ENCODE measurements around the gene COL3A1.

Gene COL3A1

DNA sequence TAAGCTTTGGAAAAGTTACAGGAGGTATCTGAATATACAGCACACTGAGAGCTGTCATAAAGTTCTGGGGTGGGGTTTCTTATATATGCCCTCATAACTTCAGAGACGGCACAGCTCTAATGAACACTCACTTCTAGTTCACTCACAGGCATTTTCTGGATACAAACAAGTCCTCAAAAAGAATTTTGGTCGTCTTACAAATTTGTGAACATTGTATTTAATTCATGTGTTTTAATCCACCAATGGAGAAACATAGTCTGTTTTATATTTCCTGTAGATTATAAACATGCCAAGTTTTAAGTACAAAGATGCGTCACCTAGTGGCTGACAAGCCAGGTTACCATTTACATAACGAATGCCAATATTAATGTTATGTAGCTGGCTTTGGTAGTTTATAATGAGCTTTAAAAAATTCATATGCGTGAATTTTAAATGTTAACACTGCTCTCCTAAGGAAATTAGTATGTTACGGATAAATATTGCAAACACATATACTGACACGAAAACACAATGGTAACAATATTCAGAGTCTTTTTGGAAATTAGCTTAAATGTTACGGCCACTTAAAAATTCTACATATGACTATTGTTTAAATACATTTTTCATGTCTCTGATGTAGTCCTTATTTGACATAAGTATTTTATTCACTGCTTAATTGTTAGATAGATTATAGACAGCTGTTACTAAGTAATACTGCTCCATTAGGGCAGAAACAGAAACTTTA, 2.5 kb downstream of the COL3A1 start:
- peak; percentile 75 for DNase-seq

DNA sequence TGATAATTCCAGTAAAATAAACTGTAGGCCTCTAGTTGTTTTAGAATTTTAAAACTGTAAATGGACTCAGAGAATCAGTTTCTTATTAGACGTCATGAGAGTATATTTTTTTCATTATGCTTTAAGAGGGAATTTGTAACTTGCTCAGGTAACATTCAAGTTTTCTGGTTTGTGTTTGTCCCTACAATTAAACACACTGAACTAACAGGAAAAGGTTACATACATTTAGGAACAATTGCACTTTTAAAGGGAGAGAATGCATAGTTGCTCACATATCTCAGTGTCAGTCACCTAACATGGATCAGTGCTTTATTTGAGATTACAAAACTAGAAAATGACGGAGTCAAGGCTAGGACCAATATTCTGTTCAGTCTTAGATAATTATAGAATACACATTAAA, 3.1 kb downstream of the COL3A1 start:
- no peak for DNase-seq

DNA sequence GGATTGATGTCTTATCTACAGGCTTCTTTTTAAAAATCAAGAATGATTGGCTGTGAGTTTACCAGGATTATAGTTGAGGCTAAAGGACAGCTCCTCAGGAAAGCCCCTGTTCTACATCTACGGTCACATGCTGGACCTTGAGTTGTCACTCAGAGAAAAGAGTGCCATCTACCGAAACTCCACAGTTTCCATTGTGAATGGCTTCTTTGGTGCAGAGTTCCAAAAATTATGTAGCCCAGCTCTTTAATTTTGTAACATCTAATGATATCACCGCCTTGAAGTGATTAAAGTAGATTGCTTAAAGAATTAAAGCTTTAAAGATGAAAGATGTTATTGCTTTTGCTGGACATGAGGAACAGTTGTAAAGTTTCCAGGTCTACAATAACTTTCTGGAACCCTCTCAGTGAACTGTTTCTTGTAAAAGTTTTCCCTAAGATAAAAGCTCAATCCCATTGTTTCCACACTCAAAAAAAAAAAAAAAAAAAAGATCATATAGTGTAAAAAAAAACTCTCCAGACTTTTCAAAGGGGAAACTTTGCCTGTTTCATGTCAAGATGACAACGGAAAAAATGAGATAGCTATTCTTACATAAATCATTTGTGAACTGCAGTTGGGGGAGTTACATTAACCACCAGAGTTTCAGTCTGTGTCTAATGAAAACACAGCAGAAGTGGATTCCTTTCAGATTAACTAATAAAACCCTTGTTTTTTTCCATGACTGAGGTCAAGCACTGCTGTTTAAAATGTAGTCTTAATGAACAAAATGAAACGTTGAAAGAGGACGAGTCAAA, 4.3 kb downstream of the COL3A1 start:
- peak; percentile 94 for DNase-seq

DNA sequence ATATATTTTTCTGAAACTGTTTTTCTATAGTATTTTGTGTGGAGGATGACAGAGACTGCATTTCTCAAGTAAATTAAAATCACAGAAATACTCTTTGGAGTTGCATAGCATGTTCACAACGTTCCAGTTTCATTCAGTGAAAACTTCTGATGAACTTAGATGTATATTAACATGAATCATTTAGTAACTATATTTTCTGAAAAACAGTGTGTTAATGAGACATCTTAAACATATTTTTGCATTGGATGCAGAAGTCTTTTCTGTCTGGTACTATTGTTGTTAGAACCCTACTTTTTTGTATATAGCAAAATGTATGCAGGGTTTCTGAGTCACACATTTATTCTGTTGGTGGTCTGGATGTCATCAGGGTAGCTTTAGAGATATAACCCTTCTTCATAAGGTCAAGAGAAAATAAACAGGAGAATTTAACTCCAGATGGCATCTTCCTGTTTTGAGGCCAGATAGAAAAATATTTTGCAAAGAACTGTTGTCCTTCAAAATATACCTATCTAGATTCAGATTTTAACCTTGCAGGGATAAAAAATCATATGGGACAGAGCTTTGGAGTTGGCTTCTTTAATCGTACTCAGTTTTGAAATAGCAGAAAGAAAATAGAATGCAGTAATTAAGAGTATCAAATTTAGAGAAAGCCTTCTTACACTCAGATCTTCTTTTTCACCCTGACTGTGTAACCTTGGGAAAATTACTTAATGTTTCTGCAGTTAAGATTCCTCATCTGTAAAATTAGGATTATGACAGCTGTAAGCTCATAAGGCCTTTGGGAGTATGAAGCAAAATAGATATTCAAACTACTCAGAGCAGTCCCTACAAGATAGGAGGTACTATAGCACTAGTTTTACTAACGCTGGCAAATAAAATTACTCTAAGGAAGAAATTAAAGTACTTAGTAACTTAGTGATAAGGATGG, 5.3 kb downstream of the COL3A1 start:
- DNase-seq, result peak; percentile 54

DNA sequence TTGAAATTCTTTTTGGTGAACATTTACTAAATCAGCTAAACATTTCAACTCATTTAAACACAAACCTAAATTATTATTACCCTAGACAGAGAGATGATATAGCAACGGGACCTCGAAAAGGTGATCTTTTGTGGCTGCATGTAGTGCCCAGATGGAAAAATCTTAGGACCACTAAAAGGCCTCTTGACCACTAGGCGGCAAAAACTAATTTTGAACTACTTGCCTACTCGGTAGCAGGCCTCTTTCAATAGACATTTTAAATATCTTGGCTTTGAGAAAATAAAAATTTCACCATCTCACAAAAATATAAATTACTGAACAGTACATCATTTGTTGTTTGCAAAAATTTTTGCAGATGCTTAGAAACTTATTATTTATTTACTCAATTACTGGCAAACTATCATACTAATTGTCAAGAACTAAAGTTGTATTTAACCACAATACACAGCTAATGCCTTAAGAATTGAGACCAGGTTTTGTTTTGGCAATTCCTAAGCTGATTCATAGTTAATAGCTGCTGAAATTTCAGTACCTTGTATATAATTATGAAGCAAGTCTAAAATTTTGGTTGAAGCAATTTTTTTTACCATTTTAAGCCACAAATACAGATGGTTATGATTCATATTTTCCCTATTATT, 9.4 kb downstream of the COL3A1 start:
- DNase-seq, result peak; percentile 81

DNA sequence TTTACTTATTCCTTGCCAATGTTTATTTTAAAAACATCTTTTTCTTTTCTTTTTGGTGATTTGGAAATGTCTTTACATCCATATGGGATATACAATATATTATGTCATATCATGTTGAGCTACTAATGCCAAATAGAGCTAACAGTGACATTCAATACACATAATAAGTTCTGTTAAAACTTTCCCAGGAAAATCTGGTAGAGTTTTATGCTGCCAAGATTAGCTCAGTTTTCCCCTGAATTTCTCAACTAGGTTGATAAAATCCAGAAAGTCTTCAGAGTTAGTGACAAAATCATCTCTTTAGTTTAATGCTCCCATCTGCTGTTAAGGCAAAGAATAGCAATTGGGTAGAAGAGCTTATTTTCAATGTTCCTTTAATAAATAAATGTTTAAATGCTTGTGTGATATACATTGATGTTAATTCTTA, 9.9 kb downstream of the COL3A1 start:
- DNase-seq, result peak; percentile 77

DNA sequence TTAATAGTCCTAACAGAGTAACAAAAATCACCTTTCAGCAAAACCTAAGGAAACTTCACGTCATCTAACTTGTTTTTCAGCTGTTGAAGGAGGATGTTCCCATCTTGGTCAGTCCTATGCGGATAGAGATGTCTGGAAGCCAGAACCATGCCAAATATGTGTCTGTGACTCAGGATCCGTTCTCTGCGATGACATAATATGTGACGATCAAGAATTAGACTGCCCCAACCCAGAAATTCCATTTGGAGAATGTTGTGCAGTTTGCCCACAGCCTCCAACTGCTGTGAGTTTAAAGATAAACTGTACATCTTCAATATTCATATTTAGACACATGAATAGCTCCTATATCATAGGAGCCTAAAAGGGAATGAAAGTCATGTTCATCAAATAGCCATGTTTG, 10.5 kb downstream of the COL3A1 start:
- peak; percentile 94 for DNase-seq

DNA sequence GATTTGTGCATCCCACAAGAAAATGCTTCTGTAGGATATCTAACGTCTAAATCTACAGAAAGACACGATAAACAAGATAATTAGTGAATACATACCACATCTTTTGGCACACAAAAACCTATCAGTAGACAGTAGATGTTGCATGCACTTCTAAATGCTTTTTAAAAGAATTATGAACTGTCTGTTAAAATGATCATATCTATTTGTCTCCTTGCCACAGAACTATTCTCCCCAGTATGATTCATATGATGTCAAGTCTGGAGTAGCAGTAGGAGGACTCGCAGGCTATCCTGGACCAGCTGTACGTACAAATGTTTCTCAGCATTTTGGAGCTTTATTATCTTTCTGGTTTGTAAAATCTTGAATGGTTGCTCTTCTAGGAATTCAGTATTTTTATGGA, 12.7 kb downstream of the COL3A1 start:
- peak; percentile 85 for DNase-seq

DNA sequence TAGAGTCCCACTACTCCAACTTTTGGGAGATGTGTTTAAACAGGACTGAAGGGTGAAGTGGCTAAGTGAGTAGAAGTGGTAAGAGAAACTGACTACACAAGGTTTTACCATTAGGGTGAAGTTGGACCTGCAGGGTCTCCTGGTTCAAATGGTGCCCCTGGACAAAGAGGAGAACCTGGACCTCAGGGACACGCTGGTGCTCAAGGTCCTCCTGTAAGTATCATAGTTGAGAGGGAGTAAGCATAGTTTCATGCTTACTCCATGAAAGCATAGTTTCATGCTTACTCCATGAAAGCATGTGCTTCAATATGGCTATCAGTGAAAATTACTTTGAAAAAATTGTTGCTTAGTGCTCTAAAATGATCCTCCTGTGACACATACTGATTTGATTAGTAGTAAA, 19.1 kb downstream of the COL3A1 start:
- DNase-seq, result no peak

DNA sequence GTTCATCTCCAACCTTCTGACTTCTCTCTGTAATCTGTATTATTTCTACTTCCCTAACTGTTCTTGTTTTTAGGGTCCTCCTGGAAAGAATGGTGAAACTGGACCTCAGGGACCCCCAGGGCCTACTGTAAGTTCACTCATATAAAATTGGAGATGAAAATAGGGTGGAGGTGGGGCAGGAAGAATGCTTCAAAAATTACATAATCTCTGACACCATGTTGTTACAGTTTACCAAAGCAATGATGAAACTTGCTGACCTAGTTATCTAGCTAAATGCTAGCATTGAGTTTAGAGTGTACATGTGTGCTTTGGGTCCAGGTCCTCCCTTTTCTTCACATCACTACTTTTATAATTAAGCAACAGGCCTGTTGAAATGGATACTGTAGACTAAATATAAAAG, 23.1 kb downstream of the COL3A1 start:
- no peak for DNase-seq

DNA sequence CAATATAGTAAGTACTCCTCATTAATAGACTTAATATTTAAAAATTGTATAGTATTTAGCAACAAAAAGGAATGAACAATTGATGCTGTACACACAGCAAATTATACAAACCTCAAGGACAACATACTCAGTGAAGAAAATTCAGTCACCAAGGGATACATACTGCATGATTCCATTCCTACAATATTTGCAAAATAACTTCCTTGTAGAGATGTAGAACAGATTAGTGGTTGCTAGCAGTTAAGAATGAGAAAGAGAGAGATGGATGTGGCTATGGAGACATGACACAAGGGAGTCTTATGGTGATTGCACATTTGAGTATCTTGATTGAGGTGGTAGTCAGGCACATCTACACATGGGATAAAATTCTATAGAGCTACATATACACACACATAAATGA, 26.0 kb downstream of the COL3A1 start:
- no peak for DNase-seq

DNA sequence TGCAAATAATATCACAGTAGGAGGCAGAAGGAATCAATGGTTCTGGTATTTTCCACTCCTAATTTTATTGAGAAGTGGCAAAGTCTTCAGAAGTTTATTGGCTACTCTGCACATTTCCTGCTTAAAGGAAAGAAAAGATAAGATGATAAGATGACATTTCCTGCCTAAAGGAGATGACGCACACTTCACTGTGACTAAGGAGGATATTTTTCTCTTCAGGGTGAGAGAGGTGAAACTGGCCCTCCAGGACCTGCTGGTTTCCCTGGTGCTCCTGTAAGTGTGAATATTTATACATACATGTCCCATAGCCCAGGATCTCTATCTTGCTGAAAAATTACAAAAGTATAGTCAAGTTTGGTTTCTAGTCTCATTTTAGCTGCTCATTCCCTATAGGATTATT, 27.9 kb downstream of the COL3A1 start:
- DNase-seq, result no peak

DNA sequence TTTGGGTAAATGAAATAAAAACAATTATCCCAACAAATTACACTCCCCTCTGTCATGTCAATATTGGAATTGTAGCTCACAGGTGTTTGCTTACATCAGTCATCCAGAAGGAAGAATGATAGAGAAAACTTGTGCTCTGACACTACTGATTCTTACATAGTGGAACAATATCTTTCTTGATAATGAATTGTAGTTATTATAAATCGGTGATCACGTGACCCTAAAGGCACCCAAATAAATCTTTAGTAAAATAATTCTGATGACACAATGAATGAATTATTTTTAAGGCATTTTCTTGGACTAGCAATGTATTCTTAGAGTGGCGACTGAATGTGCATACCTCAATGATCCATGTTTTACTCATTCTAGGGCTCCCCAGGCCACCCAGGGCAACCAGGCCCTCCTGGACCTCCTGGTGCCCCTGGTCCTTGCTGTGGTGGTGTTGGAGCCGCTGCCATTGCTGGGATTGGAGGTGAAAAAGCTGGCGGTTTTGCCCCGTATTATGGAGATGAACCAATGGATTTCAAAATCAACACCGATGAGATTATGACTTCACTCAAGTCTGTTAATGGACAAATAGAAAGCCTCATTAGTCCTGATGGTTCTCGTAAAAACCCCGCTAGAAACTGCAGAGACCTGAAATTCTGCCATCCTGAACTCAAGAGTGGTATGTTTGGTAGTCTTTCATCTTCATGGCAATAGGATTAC, 34.5 kb downstream of the COL3A1 start:
- no peak for DNase-seq

DNA sequence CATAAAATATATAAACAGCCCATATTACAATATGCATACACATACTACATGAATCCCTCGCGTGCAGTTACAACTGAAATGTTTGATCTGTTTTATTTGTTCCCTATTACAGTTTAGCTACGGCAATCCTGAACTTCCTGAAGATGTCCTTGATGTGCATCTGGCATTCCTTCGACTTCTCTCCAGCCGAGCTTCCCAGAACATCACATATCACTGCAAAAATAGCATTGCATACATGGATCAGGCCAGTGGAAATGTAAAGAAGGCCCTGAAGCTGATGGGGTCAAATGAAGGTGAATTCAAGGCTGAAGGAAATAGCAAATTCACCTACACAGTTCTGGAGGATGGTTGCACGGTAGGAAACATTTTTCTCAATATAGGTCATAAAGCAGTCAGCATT, 36.4 kb downstream of the COL3A1 start:
- DNase-seq, result no peak

DNA sequence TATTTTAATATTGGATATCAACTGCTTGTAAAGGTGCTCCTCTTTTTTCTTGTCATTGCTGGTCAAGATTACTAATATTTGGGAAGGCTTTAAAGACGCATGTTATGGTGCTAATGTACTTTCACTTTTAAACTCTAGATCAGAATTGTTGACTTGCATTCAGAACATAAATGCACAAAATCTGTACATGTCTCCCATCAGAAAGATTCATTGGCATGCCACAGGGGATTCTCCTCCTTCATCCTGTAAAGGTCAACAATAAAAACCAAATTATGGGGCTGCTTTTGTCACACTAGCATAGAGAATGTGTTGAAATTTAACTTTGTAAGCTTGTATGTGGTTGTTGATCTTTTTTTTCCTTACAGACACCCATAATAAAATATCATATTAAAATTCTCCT, 38.2 kb downstream of the COL3A1 start:
- DNase-seq, result no peak

DNA sequence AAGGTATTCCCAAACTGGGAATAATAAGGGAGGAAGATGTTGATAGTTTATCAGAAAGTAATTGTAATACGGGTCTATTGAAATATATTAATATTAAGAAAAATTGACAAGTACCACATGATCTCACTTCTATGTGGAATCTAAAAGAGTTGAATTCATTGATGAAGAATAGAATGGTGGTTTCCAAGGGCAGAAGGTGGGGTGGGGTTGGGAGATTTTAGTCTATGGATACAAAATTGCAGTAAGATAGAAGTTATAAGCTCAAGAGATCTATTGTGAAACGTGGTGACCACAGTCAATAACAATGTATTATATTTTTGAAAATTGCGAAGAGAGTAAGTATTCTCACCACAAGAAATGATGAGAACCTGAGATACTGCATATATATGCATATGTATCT, 38.9 kb downstream of the COL3A1 start:
- no peak for DNase-seq

DNA sequence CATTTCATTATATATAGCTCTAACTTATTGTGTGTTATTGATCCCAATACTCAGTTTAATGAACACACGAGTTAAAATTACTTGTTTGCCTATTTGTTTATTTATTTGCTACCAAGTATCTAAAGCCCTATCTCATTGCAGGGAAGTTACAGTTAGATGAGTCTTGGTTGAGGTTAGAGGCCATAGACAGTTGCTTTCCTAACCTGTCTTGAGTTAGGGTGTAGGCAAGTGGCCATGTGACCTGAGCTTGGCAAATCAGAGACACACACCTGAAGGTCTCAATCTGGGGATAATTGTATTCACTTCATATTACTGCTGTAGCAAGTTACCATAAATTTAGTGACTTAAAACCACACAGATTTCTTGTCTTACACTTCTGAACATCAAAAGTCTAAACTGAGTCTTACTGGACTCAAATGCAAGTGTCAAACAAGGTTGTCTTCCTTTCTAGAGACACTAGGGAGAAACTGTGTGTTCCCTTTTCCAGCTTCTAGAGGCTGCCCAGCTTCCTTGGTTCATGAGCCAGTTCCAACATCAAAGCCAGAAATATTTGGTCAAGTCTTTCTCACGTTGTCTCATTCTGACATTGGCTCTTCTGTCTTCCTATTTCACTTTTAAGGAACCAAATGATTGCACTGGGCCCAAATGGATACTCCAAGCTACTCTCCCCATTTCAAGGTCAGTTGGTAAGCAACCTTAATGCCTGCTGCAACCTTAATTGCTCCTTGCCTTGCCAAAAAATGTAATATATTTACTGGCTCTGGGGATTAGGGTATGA, 39.7 kb downstream of the COL3A1 start:
- DNase-seq, result peak; percentile 45

DNA sequence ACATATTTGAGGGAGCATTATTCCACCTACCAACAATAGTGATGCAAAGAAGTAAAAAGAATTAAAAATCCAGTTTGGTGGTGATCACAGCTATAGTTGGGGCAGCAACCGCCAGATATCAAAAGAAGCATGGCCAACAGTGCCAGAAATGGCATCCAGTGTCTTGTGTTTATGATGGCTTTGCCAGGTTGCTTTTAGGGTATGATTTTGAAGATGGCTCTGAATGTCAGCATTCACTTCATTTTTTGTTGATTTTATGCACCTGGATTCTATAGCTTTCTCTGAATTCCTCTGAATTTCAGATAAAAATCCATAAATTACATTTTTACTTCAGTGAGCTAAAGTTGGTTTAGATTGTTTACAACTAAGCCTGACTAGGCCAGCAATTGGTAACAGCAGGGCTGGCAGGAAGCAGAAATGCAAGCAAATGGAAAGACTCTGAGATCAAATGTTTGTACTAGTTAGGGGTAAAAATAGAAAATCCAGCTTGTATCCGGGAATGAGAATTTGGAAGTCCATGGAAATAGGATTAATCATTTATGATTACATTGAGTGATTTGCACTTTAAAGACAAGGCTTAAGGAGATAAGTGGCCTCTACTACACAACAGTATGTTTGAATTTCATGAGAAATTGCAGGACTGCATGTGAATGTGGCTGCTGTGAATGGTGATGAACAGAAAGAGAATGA, 40.4 kb downstream of the COL3A1 start:
- DNase-seq, result peak; percentile 59

DNA sequence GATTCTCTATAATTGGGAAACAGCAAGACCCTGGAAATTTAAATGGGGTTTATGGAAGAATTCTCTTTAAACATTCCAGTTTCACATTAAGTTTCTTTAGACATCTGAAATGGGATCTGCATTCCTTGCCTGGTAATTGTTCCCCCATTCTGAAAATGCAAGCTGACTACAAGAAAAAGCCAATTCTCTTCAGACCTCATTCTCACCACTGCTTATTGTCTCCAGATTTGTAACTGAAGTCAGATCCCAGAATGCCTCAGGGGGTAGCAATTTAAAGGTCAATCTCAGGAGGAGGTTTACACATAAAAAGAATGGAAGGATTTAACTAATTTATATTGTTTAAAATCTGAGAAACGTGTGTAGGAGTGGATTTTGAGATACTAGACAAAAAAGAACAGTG, 41.2 kb downstream of the COL3A1 start:
- DNase-seq, result no peak

DNA sequence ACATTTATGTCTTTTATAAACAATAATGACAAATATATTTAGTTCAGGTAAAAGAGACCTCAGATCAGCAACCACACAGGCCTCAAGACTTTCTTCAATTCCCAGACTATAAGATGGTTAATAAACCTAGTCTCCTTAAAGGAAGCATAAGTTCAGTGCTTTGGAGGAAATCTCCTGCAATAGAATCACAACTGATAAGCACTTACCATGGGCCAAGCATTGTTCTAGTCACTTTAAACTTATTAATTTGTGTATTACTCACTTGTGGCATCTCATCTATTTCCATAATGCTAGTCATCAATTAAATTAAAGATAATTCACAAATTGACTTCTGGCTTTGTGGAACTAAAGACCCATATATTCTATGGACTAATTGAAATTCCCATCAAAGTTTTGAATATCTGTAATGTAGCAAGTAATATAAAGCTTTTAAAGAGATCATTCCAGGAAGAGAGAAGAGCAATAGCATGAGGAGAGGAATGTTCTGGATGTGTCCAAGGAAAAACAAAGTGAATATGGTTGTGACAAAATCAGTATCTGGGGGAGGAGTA, 42.2 kb downstream of the COL3A1 start:
- DNase-seq, result no peak
